ENCODE measurements around the gene SORCS1. TPM values are rescaled to one million over a fixed set of nuclear protein-coding genes. Genes with fewer than 3 reads are reported as not detected.

The SORCS1 gene
- total RNA-seq, 1 donor from 2014 or later = 17.8 TPM

DNA sequence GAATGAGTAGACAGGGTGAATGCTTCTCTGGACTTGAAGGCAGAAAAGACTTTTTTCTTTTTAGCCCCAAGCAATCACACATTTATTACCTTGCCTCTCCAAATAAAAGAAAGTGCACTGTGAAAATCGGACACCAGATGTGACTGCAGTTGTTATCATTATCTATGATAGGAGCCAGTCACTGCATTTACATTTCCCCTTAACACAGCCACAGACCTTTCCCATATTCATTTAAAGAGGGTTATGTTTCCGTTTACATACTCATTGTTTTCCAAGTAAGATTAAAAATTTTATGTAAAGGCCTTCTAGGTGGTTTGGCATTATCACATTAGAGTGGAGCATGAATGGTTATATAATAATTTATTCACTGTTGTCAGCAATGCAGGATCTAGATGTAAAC is 586.8 kb downstream of the SORCS1 start:
- no peak for DNase-seq

GRCh38 chr10:106577266-106577665 is 587.2 kb downstream of the SORCS1 start:
- DNase-seq = no peak

DNA sequence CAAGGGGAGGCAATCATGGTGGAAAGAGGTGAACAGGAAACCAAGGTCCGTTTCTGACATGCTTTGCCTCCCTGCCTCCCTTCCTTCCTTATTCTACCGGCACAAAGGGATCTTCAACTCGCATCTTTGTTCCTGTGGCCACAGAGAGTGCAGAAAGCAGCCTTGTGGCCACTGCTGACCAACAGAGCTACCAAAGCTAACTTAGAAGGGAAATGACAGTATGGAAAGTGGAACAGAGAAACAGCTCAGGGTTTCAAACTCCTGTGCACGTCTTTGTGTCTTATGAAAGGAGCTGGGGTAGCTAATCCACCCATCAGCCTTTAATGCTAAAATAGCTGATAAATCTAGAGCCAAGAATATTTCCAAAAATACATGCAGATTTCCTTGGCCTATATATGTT is 588.0 kb downstream of the SORCS1 start:
- DNase-seq = no peak

DNA sequence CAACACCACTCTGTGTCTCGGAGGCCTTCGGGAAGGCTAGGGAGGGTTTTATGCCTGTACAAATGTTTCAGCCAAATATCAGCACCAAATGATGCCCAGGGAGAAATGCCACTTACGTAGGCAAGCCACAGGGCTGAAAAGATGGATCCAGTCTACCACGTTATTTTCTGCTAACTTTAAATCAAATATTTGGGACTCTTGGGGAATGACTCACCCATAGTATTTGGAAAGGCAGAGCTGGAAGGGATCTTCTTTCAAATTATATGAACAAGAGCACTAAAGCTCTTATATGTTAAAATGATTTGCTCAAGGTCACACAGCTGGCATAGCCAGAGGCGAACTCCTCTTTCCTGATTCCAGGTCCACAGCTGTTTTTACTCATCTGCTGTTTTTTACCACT is 591.4 kb downstream of the SORCS1 start:
- peak; percentile 54 for DNase-seq

GRCh38 chr10:106571192-106571946 is 593.1 kb downstream of the SORCS1 start:
- DNase-seq = peak; percentile 69

GRCh38 chr10:106570268-106570667 is 594.2 kb downstream of the SORCS1 start:
- DNase-seq = peak; percentile 25

GRCh38 chr10:106567629-106568028 is 596.9 kb downstream of the SORCS1 start:
- DNase-seq = no peak

- peak; percentile 92 for DNase-seq
Observed at GRCh38 chr10:106566873-106567272, 597.6 kb downstream of the SORCS1 start.

DNA sequence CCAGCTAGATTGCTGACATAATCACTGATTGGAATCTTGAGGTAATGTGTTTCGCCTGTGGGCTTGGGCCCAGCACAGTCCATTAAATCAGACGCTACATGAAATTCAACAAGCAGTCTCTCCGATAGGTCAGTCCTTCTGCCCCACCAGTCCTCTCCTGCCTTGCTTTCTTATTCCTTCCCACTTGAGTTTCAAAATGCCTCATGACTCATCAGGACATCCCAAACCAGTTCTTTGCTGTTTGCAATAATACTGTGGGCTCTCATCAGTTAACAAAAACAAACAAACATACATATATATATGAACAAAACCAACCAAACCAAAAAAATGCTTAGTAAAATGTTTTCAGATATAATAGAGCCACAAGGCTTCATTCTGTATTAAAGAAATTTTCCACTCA is 599.0 kb downstream of the SORCS1 start:
- DNase-seq = no peak

GRCh38 chr10:106563384-106563783 is 601.1 kb downstream of the SORCS1 start:
- no peak for DNase-seq

DNA sequence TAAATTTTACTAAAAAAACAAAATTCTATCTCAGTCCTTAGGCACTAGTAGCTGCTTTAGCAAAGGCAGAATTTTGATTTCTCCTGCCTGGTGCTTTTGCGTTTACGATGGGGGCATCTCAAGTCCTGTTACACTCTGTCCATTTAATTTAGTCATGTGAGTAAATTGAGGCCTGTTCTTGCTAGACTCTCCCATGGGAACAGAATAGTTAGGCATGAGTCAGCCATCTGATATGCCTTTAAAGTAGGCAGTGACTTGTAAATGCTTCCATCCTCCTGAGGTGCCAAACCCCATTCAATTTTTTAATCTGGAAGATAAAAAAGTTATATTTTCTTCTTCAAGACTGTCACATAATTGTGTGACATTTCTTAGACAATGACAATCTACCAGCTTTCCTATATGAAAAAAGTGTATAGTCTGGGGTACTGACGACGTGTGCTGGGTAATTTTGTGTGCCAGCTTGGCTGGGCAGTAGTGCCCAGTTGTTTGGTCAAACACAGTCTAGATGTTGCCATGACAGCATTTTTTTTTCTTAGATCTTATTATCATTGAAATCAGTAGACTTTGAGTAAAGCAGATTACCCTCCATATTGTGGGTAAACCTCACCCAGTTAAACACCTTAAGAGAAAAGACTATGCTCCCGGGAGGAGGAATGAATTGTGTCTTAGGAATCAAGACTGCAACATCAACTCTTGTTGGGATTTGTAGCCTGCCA is 603.4 kb downstream of the SORCS1 start:
- no peak for DNase-seq

DNA sequence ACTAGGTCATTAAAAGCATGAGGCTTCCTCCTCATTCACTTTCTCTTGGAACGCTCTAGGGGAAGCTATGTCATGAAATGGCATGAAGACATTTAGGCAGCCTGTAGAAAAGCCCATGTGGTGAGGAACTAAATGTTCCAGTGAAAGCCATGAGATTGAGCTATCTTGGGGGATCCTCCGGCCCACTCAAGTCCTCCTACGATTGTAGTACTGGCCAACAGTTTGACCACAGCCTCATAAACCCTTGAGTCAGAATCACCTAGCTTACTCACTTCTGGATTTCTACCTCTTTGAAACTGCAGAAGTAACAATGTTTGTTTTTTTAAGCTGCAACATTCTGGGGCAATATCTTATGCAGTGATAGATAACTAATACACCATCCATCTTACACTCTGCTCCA is 605.1 kb downstream of the SORCS1 start:
- no peak for DNase-seq

GRCh38 chr10:106557951-106558733 is 606.4 kb downstream of the SORCS1 start:
- peak; percentile 81 for DNase-seq

GRCh38 chr10:106557053-106557452 is 607.5 kb downstream of the SORCS1 start:
- peak; percentile 21 for DNase-seq

DNA sequence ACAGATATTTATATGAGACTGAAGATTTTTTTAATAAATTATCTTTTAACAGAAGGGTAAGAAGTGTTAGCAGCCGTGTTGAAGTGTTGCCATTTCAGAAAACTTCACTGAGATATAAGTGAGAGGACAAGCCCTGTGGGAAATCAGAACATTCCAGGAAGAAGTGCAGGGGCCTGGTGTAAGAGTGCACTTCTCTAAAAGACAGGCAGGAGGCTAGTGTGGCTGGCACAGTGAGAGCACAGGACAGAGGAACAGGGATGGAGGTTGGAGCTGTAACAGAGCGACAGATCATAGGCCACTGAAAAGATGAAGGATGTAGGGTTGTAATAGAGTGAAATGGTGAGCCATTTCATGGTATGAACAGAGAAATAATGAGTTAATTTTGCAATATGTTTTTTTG is 608.9 kb downstream of the SORCS1 start:
- no peak for DNase-seq

GRCh38 chr10:106551501-106552062 is 612.9 kb downstream of the SORCS1 start:
- DNase-seq = no peak

DNA sequence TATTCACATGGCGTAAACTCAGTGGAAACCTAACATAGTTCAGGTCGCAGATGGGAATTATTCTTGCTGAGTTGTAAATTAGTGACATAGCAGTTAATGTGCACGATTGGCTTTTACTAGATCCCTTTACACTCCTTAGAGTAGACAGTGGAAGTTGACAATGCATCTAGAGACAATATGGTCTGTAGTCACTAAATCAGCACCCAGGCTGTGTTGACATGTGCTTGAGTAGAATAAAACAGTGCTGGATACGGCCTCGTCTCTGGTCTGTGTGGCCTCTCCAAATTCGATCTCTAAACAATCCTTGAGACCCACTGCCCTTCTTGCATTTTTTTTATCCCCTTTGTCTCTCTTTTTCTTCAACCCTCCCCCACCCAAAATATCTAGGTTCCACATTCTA is 615.7 kb downstream of the SORCS1 start:
- no peak for DNase-seq

- DNase-seq = no peak
Observed at GRCh38 chr10:106547047-106547635, 617.4 kb downstream of the SORCS1 start.

DNA sequence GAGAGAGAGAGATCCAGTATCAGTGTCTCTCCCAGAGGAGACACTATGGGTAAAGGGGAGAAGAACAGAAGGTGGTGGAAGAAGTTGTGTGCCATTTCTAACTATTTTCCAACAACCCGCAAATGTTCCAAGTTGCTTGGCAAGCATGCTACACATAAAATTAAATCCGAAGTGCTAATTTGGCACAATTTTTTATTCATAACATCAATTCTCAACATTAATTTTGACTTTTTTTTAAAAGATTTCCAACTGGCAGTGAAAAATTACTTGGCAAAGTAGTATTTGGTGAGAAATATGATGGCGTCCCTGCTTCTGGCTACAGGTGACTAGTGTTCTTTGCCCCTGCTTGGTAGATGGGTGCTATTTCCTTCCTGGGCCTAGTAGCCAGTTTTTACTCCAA is 622.0 kb downstream of the SORCS1 start:
- no peak for DNase-seq

GRCh38 chr10:106540645-106541044 is 623.9 kb downstream of the SORCS1 start:
- DNase-seq = no peak

- no peak for DNase-seq
Observed at GRCh38 chr10:106537866-106538265, 626.6 kb downstream of the SORCS1 start.

DNA sequence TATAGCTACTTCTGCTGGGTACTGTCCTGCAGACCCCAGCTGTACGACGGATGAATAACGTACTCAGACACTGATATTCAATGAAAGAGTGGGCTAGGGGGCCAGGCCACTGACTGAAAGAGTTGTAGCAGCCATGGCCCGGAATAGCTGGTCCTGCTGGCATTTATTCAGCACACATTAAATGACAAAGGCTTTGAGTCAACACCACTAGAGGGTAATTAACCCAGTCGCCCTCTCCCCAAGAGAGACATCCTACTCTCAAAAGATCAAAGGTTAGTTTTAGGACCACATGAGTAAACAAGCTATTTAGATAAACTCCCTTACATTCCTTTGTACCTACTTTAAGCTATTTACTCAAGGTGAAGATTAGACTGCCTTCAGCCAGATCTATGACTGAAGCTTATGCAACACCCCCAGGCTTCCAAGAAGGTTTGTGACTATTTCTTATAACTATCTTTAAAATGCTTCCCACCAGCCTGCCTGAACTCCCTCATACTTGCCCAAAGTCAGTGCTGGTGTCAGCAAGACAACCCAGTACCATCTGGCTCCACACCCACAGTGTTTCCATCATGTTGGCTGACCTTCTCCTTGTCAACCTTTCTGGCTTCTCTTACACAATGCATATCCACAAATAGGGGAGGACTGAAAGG is 629.1 kb downstream of the SORCS1 start:
- no peak for DNase-seq

Data from tongue (tissue), 2 donors.